OCI-LY1 (cell line): Measurements from ENCODE around the gene ATG9A.

Experiments
- CTCF ChIP-seq: fragments of 200-600 bp; sonication (generic), shearing (Covaris generic); IDR thresholded peaks from 2 replicates; pipeline ENCODE4 v1.5.1; 2017; ENCODE audit warnings: mild to moderate bottlenecking, antibody characterized with exemption, low read length, moderate library complexity, mixed read lengths
- EZH2 ChIP-seq: fragments of 200-600 bp; sonication (generic), shearing (Covaris generic); IDR thresholded peaks from 2 replicates; pipeline ENCODE4 v1.8.0; 2017; ENCODE audit warnings: borderline replicate concordance, mixed run types, mild to moderate bottlenecking, antibody characterized with exemption, low read length, moderate library complexity, mixed read lengths

- TF ChIP-seq CTCF (no peak), EZH2 (no peak)
Observed at GRCh38 chr2:219268294-219268693, 38.9 kb upstream of the ATG9A start.
